ENCODE measurements around the gene TAF15. TPM values are rescaled to one million over a fixed set of nuclear protein-coding genes. Genes with fewer than 3 reads are reported as not detected.

TAF15 gene
- polyA plus RNA-seq, 1 of the 3 experiments (the other 2 are of a cell fraction) = 78.0 TPM

GRCh38 chr17:35864853-35865252, 55.6 kb downstream of the TAF15 start:
- H3K79me2 ChIP-seq (ENCODE audit: insufficient read depth) = no peaks in the 10 kb centered on the region
- no peaks in the 10 kb centered on the region for H3K9me2 ChIP-seq
- H3K4me3 ChIP-seq (ENCODE audit: low read depth in 2 of 2, low read length in 1 of 2) = no peak overlapping the region
- POLR2A ChIA-PET = no interaction called here
- H3K9ac ChIP-seq = no peak overlapping the region
- no peak overlapping the region for H3K4me2 ChIP-seq
- no peaks in the 10 kb centered on the region for H4K20me1 ChIP-seq (ENCODE audit: insufficient read depth)
- TF ChIP-seq REST (IDR thresholded peaks at IDR 0.05; ENCODE audit: low read depth, low read length) (no peak), RAD21 (IDR thresholded peaks at IDR 0.05; ENCODE audit: low read length) (no peak), PBX3 (IDR thresholded peaks at IDR 0.05) (no peak), SMC3 (IDR thresholded peaks at IDR 0.05; ENCODE audit: low read depth, low read length) (no peak), ZBTB33 (IDR thresholded peaks at IDR 0.05; ENCODE audit: borderline replicate concordance, low read depth) (no peak), USF2 (IDR thresholded peaks at IDR 0.05; ENCODE audit: borderline replicate concordance, low read depth, low read length) (no peak), CHD2 (IDR thresholded peaks at IDR 0.05; ENCODE audit: low read length, partially characterized antibody) (no peak), FOXM1 (IDR thresholded peaks at IDR 0.05; ENCODE audit: low read depth) (no peak), TCF12 (IDR thresholded peaks at IDR 0.05) (no peak), EZH2phosphoT487 (IDR thresholded peaks at IDR 0.05; ENCODE audit: borderline replicate concordance, low read depth) (no peak), YY1 (IDR thresholded peaks at IDR 0.05; ENCODE audit: low read depth) (no peak)
- DNase-seq = no peak
- H3K36me3 ChIP-seq (replicated peaks in 1 of 2; ENCODE audit: control insufficient read depth in 1 of 2, insufficient read depth in 2 of 2, low read length in 1 of 2) = no peaks in the 10 kb centered on the region
- no peaks in the 10 kb centered on the region for H3K27me3 ChIP-seq (ENCODE audit: insufficient read depth)
- H2AFZ ChIP-seq (ENCODE audit: low read depth) = no peak overlapping the region
- H3K9me3 ChIP-seq = no peaks in the 10 kb centered on the region
- WGBS (ENCODE audit: low lambda C conversion rate) = 90% methylated on average over 7 of the region's 7 CpGs
- H3F3A ChIP-seq (replicated peaks; ENCODE audit: insufficient read depth) = no peaks in the 10 kb centered on the region
- no peak overlapping the region for H3K27ac ChIP-seq (ENCODE audit: low read depth in 2 of 2, low read length in 1 of 2)
- peaks cover 0 to 3% of the 10 kb centered on the region in 2 experiments; a peak in 1 of 4 replicates for H3K4me1 ChIP-seq (ENCODE audit: control insufficient read depth in 1 of 2, insufficient read depth in 2 of 2, low read depth in 1 of 2, low read length in 1 of 2)
- CTCF ChIA-PET = interaction anchor here (1.6 to 2.8 kb wide), 3 partner anchors 16 to 284 kb away, joined by 6 to 12 read pairs (median 7); no protein-coding TSS in a partner anchor
